DMS 273 (cell line): Measurements from ENCODE around the gene PHYKPL.
"Not testable (repeated sequence)": the region's sequence is repeated elsewhere in the genome, so short reads cannot be mapped to it uniquely, and the experiment has no call there.

ENCODE experiments used
- DNase-seq: peaks from one replicate; lab custom pipeline; 2025; ENCODE audit not compliant: unreplicated experiment; lab: John Stamatoyannopoulos, UW

Gene PHYKPL

DNA sequence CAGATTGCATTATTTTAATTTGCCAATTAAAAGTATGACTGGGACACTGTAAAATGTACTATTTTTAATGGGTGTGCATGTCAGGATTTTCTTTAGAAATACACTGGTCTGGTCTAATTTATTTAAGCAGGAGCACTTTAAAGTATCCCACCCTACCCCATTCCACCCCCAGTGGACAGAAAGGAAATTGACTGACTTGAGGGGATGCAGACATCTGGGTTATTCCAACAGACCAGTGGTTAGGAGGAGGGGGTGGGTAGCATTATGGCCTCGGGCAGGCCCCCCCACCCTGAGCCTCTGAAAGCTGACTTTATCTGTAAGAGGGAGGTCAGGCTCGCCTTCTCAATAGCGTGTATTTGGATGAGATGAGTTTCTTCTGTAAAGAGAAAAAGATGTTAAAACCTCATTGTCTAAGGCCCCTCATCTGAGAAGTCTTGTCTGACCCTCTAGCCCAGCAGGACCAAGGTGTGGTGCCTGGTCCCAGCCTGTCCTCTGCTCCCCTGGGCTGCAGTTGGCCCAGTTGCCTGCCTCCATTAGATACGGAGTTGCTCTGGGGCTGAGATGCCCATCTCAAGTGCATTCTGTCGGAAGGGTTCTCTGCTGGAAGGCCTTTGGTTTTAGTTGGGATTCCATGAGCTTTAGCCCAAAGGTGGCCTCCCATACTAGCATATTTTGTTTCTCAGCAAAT is 23.9 kb downstream of the PHYKPL start:
- peak; percentile 64 for DNase-seq

DNA sequence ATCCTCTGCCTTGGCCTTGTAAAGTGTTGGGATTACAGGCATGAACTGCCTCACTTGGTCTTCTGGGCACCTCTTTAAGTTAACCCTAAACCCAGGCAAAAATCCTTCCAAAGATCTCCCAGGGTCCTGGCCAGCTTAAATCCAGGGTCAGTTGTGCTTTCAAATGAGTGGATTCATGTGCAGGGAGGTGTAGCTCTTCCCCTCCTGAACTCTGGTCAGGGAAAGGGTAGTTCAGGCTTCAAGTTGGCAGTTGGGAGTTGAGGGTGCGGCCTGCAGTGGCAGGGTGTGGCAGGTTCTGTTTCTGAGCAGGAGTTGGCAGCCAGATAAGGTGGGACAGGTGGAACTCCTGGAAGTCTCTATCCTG is 24.7 kb downstream of the PHYKPL start:
- DNase-seq = no peak

DNA sequence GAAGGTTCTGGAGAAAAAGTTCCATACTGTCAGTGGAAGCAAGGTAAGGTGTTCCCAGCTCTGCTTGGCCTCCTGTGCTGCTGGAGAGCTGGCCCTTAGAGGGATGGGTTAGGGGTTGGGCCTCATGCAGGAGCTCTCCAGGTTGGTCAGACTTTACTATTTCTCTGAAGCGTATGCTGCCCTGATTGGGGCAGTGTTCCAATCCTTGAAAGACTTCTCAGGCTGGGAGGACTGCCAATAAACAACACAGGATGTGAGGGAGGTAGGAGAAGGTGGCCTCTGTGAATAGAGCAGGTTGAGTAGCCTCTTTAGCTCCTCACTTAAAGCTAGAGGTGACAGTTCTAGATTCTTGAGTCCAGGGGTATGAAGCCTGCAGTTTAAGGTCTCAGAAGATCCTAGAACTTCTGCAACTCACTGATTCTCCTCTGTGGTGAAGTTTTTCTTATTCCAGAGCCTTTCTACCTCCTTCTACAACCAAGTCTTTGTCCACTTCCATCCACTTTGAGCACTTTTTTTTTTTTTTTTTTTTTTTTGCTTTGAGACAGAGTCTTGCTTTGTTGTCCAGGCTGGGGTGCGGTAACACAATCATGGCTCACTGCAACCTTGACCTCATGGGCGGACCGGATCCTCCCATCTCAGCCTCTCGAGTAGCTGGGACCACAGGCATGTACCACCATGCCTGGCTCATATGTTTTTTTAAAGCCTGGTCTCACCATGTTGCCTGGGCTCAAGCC is 25.3 kb downstream of the PHYKPL start:
- DNase-seq = peak; percentile 71

DNA sequence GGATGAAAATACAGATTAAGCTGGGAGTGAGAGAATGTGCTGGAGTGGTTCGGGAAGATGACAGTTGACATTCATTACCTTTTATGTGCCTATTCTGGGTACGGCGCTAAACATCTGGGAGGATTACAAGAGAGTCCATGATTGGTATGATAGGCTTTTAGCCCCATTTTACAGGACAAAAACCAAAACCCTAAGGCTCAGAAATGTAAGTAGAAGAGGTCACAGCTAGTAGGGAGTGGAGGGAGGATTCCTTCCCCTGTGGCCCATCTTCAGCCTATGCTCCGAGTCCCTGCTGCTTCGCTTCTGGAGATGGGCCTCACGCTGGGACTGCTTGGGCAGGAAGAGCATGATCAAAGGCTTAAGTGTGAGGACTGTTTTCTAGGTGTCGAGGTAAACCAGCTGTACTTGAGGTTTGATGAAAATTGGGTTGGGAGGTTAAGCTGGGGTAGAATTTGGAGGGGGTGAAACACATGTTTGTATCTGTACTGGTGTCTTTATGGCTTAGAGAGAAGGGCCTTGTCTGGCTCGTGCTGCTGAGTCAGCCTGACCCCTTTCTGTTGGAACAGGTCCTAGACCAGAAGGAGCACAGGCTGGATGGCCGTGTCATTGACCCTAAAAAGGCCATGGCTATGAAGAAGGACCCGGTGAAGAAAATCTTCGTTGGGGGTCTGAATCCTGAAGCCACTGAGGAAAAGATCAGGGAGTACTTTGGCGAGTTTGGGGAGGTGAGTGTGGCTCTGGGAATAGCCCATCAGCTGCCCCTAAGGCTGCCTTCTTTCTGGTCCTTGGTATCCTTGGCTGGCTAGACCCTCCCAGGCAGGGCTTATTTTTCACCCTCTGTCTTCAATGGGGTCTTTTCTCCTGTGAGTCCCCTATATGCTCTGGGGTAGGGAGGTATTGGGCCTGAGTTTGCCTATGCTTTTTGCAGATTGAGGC is 26.2 kb downstream of the PHYKPL start:
- DNase-seq = no peak

DNA sequence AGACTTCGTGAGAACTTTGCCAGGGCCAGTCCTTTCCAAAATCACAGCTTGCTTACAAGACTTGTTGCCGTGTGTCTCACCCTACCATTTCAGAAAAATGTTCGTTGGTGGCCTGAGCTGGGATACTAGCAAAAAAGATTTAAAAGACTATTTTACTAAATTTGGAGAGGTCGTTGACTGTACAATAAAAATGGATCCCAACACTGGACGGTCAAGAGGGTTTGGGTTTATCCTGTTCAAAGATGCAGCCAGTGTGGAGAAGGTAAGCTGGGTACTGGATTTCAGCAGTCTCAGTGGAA is 26.9 kb downstream of the PHYKPL start:
- DNase-seq = no peak

DNA sequence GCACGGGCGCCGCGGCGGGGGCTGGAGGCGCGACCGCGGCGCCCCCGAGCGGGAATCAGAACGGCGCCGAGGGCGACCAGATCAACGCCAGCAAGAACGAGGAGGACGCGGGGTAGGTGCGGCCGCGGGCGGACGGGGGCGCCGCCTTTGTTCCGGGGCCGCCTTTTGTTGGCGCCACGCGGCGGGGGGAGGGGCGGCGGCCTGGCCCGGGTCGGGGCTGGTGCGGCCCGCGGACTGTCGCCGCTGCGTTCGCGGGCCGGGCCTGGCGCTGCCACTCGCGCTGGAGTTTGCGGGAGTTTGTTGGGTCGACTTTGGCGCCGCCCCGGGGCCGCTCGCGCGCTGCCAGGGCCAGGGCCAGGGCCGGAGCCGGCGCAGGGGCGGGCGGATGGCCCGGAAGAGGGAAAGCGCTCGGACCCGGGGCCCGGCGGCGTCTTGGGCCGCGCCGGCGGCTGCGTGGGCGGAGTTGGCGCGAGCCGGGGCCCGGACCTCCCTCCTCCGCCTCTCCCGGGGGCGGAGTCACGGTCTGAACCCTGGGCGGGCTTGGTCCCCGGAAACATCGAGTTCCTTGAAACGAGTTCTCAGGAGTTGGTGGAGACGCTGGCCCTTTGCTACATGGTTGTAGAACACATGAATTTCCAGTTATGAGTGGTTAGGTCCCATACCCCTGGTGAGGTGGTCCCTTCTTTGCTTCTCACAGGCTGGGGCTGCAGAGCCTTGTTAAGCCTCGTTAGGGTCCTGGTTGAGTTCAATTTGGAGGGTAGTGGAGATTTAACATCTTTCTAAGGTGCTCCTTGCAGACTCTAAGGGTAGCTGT is 27.5 kb downstream of the PHYKPL start:
- DNase-seq = peak; percentile 90

DNA sequence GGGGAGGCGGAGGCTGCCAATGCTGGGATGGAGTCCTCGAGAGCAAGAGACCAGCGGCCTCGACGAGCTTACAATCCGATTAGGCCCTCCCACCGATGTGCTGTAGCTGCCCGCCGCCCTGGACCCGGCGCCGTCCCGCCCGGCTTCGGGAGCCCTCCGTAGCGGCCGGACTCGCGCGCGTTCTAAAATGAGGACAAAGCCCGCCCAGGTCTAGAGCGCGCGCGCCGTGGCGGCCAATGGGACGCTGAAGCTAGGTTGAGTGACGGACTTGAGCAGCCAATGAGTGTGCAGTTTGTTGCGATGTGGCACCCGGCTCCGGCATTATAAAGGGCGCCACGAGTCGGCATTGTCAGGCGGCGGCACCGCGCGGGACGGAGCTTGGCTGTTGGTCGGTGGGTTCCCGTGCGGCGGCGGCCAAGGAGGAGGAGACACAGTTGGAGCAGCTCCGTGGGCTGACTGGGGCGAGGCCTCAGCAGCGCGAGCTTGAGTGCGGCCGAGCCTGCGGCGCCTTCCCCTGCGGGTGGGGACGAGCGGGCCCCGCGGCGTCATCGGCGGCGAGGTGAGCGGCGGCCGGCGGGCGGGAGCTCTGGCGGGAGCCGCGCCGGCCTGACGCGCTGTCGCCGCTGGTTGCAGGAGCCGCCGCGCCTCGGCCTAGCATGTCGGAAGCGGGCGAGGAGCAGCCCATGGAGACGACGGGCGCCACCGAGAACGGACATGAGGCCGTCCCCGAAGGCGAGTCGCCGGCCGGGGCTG is 28.2 kb downstream of the PHYKPL start, which contains the start of gene HNRNPAB:
Gene HNRNPAB, plus strand, starts transcription at position 352 of the 753 bp plus-strand sequence. Its CDS starts 305 bp downstream, at position 657.
- DNase-seq = peak; percentile 98

DNA sequence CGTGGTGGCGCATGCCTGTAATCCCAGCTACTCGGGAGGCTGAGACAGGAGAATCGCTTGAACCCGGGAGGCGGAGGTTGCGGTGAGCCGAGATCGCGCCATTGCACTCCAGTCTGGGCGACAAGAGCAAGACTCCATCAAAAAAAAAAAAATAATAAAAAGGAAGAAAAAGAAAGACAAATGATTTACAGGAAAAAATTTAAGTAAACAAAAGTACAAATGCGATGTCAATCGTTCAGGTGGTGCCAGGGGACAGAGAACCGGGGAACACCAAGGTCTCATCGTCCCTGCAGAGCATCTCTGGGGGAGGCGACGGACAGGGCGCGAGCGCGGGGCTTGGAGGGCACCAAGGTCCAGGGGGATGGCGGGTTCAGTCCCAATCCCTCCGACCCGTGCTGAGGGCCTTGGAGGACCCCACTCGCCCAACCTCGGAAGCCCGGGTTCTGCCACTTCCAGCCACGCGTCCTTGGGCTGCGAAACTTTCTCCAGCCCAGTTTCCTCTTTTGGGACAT is 28.9 kb downstream of the PHYKPL start:
- no peak for DNase-seq

DNA sequence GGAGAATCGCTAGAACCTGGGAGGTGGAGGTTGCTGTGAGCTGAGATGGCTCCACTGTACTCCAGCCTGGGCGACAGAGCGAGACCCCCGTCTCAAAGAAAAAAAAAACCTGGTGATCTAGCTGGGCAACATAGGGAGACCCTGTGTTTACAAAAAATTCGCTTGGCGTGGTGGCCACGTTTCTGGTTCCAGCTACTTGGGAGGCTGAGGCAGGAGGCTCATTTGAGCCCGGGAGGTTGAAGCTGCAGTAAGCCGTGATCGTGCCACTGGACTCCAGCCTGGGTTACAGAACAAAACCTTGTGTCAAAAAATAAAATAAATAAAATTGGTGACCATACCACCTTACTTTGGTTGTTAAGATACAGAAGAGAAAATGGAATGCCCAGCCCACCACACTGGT is 30.1 kb downstream of the PHYKPL start:
- no peak for DNase-seq

DNA sequence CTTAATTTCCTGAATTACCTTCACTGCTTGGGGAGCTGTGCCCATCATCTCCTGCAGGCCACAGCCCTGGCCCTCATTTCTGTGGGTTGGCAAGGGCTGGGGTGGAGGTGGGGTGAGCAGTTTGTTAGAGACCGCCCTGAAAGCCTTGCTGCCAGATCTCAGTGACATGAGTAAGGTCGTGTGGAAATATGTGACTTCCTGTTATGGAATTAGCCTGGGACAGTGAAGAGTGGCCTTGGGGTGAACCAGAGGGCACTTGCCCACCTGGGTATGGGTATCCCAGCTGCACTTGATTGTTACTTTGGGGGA is 30.7 kb downstream of the PHYKPL start:
- DNase-seq = no peak

DNA sequence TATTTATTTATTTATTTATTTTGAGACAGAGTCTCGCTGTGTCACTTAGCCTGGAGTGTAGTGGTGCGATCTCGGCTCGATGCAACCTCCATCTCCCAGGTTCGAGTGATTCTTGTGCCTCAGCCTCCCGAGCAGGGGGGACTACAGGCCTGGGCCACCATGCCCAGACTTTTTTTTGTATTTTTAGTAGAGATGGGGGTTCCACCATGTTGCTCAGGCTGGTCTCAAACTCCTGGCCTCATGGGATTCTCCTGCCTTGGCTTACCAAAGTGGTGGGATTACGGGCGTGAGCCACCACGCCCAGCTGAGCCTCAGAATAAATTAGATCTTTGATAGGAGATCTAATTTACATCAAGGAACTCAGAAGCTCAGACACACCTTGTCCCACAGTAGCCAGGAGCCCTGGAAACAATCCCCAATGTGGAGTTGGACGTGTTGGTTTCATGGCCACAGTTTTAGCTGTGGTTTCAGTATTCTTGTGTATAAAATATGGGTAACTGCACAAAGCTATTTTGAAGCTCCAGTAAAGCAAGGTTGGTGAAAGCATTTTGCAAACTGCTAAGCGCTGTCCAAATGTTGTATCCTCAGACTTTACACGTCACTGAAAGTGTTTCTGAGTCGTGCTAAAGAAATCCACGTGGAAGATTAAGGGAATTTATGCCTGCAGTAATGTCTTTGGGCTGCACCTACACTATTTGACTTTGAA is 31.2 kb downstream of the PHYKPL start:
- DNase-seq = no peak

DNA sequence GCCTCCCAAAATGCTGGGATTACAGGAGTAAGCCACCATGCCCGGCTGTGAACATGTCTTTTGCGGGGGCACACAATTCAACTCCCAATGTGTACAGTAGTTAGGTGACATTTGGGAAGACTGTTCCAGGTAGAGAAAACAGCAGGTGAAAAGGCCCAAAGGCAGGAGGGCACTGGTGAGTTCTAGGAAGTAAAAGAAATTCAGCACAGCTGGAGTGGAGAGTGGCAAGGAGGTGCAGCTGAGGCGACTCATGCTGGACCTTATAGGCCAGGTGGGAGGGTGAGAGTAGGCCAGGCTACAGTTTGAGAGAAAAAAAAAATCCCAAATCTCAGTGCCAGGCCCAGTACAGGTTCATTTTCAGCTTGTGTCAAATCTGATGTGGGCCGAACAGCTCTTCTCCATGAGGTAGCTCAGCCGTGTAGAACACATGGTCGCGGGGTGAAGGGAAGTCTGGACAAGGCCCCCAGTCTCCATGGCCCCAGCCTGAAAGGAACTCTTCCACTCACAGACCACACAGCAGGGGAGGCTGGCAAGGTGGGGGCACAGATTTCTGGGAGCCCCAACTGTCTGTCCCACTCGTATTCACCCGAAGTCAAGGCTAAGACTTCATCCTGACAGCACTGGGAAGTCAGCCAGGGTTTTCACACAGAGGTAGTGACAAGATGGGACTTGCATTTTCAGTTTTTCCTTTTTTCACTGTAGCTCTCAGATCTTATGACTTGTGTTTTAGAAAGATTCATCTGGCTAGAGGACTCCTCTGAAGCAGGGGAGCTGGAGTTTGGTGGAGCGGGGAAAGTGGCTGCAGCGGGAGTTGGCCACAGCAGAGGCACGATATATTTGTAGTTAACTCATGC is 32.8 kb downstream of the PHYKPL start:
- peak; percentile 56 for DNase-seq

DNA sequence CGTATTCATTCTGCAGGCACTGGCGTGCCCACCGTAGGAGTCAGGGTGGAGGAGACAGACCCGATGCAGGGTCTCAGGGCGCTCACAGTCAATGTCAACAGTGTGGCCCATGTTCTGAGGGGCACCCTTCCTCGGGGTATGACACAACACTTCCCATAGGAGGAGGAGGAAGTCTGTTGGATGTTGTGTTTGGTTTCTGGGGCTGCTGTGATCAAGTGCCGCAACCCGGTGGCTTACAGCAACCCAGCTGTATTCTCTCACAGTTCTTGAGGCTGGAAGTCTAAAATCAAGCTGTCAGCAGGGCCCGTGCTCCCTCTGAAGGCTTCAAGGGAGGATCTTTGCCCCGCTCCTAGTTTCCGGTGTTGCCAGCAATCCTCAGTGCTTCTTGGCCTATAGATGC is 33.9 kb downstream of the PHYKPL start:
- DNase-seq = no peak

DNA sequence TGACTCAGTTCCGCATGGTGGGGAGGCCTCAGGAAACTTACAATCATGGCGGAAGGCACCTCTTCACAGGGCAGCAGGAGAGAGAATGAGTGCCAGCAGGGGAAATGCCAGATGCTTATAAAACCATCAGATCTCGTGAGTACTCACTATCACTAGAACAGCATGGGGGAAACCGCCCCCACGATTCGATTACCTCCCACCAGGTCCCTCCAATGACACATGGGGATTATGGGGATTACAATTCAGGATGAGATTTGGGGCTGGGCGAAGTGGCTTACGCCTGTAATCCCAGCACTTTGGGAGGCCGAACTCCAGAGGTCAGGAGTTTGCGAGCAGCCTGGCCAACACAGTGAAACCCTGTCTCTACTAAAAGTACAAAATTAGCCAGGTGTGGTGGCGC is 34.5 kb downstream of the PHYKPL start:
- not testable (repeated sequence) for DNase-seq

DNA sequence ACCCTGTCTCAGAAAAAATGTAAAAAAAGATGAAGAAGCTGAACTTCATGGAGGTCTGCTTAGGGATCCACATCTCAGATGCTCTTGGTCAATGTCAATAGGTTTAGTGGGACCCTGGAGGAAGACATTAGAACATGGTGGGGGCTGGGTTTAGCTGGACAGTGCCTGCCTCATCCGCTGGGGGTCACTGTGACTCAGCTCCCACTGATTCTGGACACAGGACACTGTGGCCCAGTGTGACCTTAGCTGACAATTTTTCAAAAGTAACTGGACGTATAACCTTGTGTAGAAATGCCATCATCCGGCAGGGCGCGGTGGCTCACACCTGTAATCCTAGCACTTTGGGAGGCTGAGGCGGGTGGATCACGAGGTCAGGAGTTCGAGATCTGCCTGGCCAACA is 35.6 kb downstream of the PHYKPL start:
- DNase-seq = no peak

DNA sequence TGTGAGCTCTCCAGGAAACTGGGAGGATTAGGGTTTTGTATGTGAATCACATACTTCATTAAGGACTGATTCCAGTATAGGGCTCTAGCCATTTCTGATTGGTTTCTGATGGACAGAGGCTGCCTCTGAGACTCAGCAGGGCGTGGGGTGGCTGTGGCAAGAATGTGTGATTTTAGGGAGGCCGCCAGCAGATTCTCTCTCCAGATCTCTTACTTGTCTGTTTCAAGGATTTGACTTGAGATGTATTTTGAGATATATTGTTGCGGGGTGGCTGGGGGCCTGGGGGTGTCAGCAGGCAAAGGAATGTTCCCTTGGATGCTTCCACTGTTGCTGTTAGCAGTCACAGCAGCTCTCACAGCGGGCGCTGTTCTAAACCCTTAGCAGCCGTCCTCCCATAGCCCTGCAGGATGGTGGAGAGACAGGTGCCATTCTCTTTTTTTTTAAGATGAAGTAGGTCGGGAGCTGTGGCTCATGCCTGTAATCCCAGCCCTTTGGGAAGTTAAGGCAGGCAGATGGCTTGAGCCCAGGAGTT is 36.3 kb downstream of the PHYKPL start:
- no peak for DNase-seq

DNA sequence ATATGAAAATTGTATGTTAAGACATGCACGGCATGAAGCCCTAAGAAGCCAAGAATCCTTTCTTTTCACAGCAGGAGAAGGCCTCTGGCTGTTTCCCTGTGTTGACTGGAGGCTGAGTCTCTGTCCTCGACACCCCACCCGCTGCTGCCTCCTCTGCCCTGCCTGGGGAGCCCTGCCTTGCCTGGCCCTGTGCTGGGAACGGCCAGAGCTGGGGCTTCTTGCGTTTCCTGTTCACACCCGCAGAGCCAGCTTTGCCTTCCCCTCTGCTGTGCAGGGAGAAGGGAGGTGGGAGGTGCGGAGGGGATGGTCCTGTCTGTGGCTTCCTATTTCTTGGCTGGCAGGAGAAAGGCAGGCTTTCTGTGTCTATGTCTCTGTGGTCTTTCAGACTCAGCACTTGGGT is 38.6 kb downstream of the PHYKPL start:
- DNase-seq = no peak

DNA sequence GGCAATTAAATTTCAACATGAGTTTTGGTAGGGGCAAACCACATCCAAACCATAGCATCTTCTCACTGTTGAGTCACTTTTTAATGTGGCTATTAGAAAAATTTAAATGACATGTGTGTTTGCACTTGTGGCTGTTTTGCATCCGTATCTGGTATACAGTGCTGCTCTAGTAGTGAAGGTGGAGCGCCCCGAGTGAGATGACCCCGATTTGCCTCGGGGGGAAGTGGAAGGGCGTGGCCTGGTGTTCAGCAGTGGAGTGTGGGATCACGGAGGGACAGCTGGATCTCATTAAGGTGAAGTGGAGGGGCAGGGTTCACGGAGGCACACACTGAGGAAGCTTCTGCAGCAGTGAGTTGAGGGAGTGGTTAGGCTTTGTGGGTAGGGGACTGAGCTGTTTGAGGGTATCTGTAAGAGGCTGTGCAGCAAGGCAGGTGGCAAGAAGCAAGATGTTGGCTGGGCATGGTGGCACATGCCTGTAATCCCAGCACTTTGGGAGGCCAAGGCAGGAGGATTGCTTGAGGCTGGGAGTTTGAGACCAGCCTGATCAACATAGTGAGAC is 39.3 kb downstream of the PHYKPL start:
- DNase-seq = no peak
